GM12878 (cell line): Measurements from ENCODE around the gene SNCB. TPM values are rescaled to one million over a fixed set of nuclear protein-coding genes. Genes with fewer than 3 reads are reported as not detected.

Source experiments
- ATAC-seq: fragments of 200-7000 bp; cut with Tn5 transposase; 3 replicates; pipeline ENCODE4 v1.9.1; 2020; ENCODE audit warnings: mild to moderate bottlenecking, moderate library complexity
- BruUV-seq: library from RNA; stranded (reverse); fragments of 400-500 nt; replicated peaks from 2 replicates; lab custom pipeline; 2021; lab: Mats Ljungman, UMichigan
- CTCF ChIA-PET: fragments of 300-600 bp; sonication (Branson Sonifier 250); formaldehyde crosslinking; extraction: SDS; loops from one replicate; lab custom pipeline; 2021; ENCODE audit warnings: inconsistent platforms; lab: Yijun Ruan, JAX
- POLR2A ChIA-PET: fragments of 350-600 bp; formaldehyde crosslinking; extraction: SDS; loops from one replicate; lab custom pipeline; 2021; ENCODE audit warnings: inconsistent platforms; lab: Charles Lee
- RAD21 ChIA-PET: fragments of 300-600 bp; sonication (Branson Sonifier 250); formaldehyde crosslinking; loops from one replicate; lab custom pipeline; 2023; ENCODE audit warnings: antibody characterized with exemption; ENCODE audit not compliant: unreplicated experiment; lab: Charles Lee
- SMC1A ChIA-PET: fragments of 300-600 bp; sonication (Branson Sonifier 250); formaldehyde crosslinking; loops from one replicate; lab custom pipeline; 2023; ENCODE audit not compliant: unreplicated experiment, uncharacterized antibody; lab: Charles Lee
- DNase-seq: peaks from one replicate; pipeline ENCODE4 v3.0.0-alpha.2; 2011; ENCODE audit warnings: low read depth, low spot score
- FAIRE-seq: peaks from 3 replicates; lab custom pipeline; 2011; peaks lifted over from hg19 to GRCh38; lab: Jason Lieb, UNC
- H2AFZ ChIP-seq: 2 replicates; pipeline ENCODE4 v1.6.0; 2011; ENCODE audit warnings: low read depth, low read length, control low read depth; ENCODE audit not compliant: control insufficient read depth
- H3K27ac ChIP-seq: 2 replicates; pipeline ENCODE4 v1.5.1; 2011; ENCODE audit warnings: control low read depth; ENCODE audit not compliant: control insufficient read depth, insufficient read depth
- H3K27me3 ChIP-seq, 2 experiments: replicated peaks in 1 of 2; 2 replicates each; pipeline versions ENCODE4 v1.6.0 to v1.6.1; 2011; ENCODE audit warnings: low read length in 1 of 2; ENCODE audit not compliant: control insufficient read depth in 2 of 2, insufficient read depth in 2 of 2
- H3K36me3 ChIP-seq, 2 experiments: 2 replicates each; pipeline ENCODE4 v1.5.1; 2011; ENCODE audit warnings: low read length in 1 of 2; ENCODE audit not compliant: control insufficient read depth in 2 of 2, insufficient read depth in 2 of 2
- H3K4me1 ChIP-seq: 2 replicates; pipeline ENCODE4 v1.6.1; 2011; ENCODE audit warnings: mild to moderate bottlenecking, low read length, moderate library complexity, mixed read lengths; ENCODE audit not compliant: control insufficient read depth, insufficient read depth
- H3K4me2 ChIP-seq: 2 replicates; pipeline ENCODE4 v1.6.0; 2011; ENCODE audit warnings: control low read depth; ENCODE audit not compliant: control insufficient read depth, insufficient read depth
- H3K4me3 ChIP-seq: fragments of 200-600 bp; sonication (generic); 2 replicates; pipeline ENCODE4 v1.5.1; 2016
- H3K79me2 ChIP-seq: 2 replicates; pipeline ENCODE4 v1.6.0; 2011; ENCODE audit warnings: low read length; ENCODE audit not compliant: control insufficient read depth, insufficient read depth
- H3K9ac ChIP-seq: 2 replicates; pipeline ENCODE4 v1.8.0; 2011; ENCODE audit warnings: low read length, control low read depth, mixed read lengths; ENCODE audit not compliant: control insufficient read depth, insufficient read depth
- H3K9me3 ChIP-seq: replicated peaks from 3 replicates; pipeline ENCODE4 v1.5.1; 2011; ENCODE audit warnings: mild to moderate bottlenecking, low read length; ENCODE audit not compliant: control insufficient read depth, insufficient read depth
- H4K20me1 ChIP-seq: 2 replicates; pipeline ENCODE4 v1.6.0; 2011; ENCODE audit not compliant: control insufficient read depth, insufficient read depth
- BCL3 ChIP-seq: IDR thresholded peaks from 2 replicates; pipeline ENCODE4 v1.6.1; 2011; ENCODE audit warnings: borderline replicate concordance, low read depth, mild to moderate bottlenecking, moderate library complexity, low read length; ENCODE audit not compliant: insufficient read depth, poor library complexity, severe bottlenecking
- ZBTB40 ChIP-seq: fragments of 450-650 bp; IDR thresholded peaks from 2 replicates; pipeline ENCODE4 v1.6.1; 2016; ENCODE audit warnings: mild to moderate bottlenecking, moderate library complexity, borderline replicate concordance
- in situ Hi-C: fragments of 300-500 bp; cut with MboI; formaldehyde crosslinking; loops from 9 replicates; pipeline ENCODE4 v1.14.3; 2018; ENCODE audit warnings: mixed read lengths
- intact Hi-C: fragments of 100-400 bp; cut with micrococcal nuclease; formaldehyde crosslinking; loops from one replicate; pipeline ENCODE4 v1.14.2; 2022; ENCODE audit not compliant: unreplicated experiment
- polyA plus RNA-seq, 11 experiments: library from polyadenylated mRNA; depleted of rRNA in 4 of 11; unstranded in 6 of 11; stranded (reverse) in 5 of 11; fragments of >200 nt; fragmentation: Nextera tagmentation in 4 of 11; fragmentation: Illumina TruSeq in 1 of 11; extraction: Ambion mirVana in 4 of 11; extraction: Trizol in 1 of 11; gene quantifications; 1 replicate in 1 of 11; 2 replicates in 10 of 11; pipeline versions ENCODE4 v1.2.1 to v1.2.3, GENCODE V29; 2011 to 2016; ENCODE audit warnings: inconsistent platforms in 2 of 11, missing spikeins in 2 of 11, low read depth in 1 of 11
- total RNA-seq, 4 experiments: library from RNA; depleted of rRNA in 3 of 4; stranded (reverse); fragments of >200 nt in 3 of 4; fragmentation: Illumina TruSeq in 1 of 4; extraction: Trizol in 1 of 4; gene quantifications; 2 replicates each; pipeline versions ENCODE4 v1.2.1 to v1.2.3, GENCODE V29; 2013 to 2021

Gene SNCB
- total and polyA plus RNA-seq, 10 of the 15 experiments (the other 5 are each of a cell fraction or from before 2014, with no cell fraction given), result 0.75 TPM; not detected in 9

- H3K9ac ChIP-seq, result no peak overlapping the region
- RAD21 ChIA-PET, result no interaction called here
- intact Hi-C loops (no loop called here), in situ Hi-C loops (loop anchor here (25.0 kb wide), 1 partner anchor 851 kb away; no protein-coding TSS in a partner anchor)
- no peak overlapping the region for H3K4me2 ChIP-seq
- TF ChIP-seq BCL3, result peak; percentile 53
- no peak for TF ChIP-seq ZBTB40
- ATAC-seq (no peak), DNase-seq (no peak), FAIRE-seq (no peak)
- H3K36me3 ChIP-seq, result no peaks in the 10 kb centered on the region
- no peaks in the 10 kb centered on the region for H3K27me3 ChIP-seq
- H3K4me1 ChIP-seq, result no peaks in the 10 kb centered on the region
- H3K27ac ChIP-seq, result no peak overlapping the region
- POLR2A ChIA-PET, result no interaction called here
- H3K79me2 ChIP-seq, result no peaks in the 10 kb centered on the region
- no peak overlapping the region for H3K4me3 ChIP-seq
- SMC1A ChIA-PET, result no interaction called here
- no peak overlapping the region for H2AFZ ChIP-seq
- BruUV-seq, result no TSS peak
- peaks cover 8% of the 10 kb centered on the region; the same call in 2 of the 3 replicates for H3K9me3 ChIP-seq
- CTCF ChIA-PET, result interaction anchor here (1.2 kb wide), 1 partner anchor 72 kb away, joined by 3 read pairs; no protein-coding TSS in a partner anchor
- H4K20me1 ChIP-seq, result no peaks in the 10 kb centered on the region
These were observed 42.0 kb downstream of the SNCB start for GRCh38 chr5:176588297-176588696.
